GM12892 (cell line): ENCODE data around the gene SERPINB2.

ENCODE experiments used
- POLR2AphosphoS5 ChIP-seq: IDR thresholded peaks from 2 replicates; pipeline ENCODE4 v1.6.1; 2011; ENCODE audit warnings: low read depth, low read length, control low read depth
- TAF1 ChIP-seq: IDR thresholded peaks from 2 replicates; pipeline ENCODE4 v1.6.1; 2011; ENCODE audit warnings: low read depth, mild to moderate bottlenecking, control low read depth, low read length, borderline replicate concordance

DNA sequence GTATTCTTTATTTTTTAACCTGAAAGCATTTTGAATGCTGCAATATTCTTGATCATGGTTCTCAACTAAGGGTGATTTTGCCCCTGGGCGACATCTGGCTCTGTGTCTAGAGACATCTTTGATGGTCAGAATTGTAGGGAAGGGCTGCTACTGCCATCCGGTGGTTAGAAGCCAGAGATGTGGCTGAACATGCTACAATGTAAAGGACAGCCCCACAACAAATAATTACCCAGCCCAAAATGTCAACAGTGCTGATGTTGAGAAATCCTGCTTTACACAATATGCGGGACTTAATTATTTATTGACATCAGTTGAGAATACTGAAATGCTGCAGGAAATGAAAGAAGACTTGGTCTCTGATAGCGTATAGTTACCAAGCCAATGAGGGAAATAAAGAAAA lies 37.5 kb upstream of the SERPINB2 start:
- no peak for TF ChIP-seq POLR2AphosphoS5
- no peak for TF ChIP-seq TAF1
